Stimulated activated naive CD8-positive, alpha-beta T cell treated with anti-CD3 and anti-CD28 coated beads, Interleukin-15, amount 100 ng/mL, for 72 hours (primary cell): ENCODE results near the gene CRYL1.
"Not testable (repeated sequence)": the region's sequence is repeated elsewhere in the genome, so short reads cannot be mapped to it uniquely, and the experiment has no call there.

Experiments used
- ATAC-seq: fragments of 150-1000 bp; cut with Tn5 transposase; 2 replicates; pipeline ENCODE4 v1.10.0; 2021; ENCODE audit warnings: mild to moderate bottlenecking, moderate library complexity
- DNase-seq, 2 donors: peaks; one replicate each; pipeline ENCODE4 v3.0.0; 2021 to 2022
- H3K27ac Mint-ChIP-seq, 2 donors: one replicate each; pipeline ENCODE4 v1.8.0; 2022; ENCODE audit warnings: mild to moderate bottlenecking in 2 of 2, mixed read lengths in 2 of 2, moderate library complexity in 2 of 2
- H3K27me3 Mint-ChIP-seq: one replicate; pipeline ENCODE4 v1.8.0; 2022; ENCODE audit warnings: mixed read lengths
- H3K4me1 Mint-ChIP-seq: one replicate; pipeline ENCODE4 v1.8.0; 2022; ENCODE audit warnings: mild to moderate bottlenecking, mixed read lengths
- H3K4me3 Mint-ChIP-seq, 2 donors: one replicate each; pipeline ENCODE4 v1.8.0; 2022; ENCODE audit warnings: mild to moderate bottlenecking in 2 of 2, mixed read lengths in 2 of 2, moderate library complexity in 1 of 2
- H3K9me3 Mint-ChIP-seq, 2 donors: one replicate each; pipeline ENCODE4 v1.8.0; 2022; ENCODE audit warnings: mixed read lengths in 2 of 2

The CRYL1 gene

DNA sequence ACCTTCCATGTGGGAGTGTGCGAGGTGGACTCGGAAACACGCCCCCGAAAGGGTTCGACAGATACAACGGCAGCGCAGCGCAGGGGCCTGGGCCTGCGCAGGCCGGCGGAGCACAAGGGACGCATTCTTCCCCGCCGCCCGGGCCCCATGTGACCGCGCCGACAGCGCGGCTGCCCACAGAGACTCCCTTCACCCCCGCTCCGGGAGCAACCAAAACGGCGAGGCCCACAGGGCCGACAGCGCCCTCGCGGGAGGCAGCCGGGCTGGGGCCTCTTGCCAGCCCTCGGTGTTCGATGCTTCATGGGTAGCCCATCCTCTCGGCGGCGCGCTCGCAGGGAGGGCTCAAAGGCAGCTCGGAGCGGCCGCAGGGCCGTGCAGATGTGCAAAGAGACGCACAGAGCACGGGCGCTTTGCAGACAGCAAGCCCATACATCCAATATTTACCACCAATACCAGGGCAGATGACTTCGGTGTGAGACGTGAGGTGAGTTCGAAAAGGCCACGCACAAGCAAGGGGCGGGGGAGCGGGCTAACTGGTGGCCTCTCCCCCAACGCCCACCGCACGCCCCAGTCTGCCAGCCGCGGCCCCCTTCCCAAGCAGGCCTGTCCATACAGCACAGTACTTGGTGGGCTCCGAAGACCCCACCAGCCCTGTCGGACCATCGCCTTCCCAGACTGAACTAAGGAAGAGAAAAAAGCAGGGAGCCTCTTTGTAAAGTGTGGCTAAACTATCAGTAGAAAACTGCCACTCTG is 89.9 kb downstream of the CRYL1 start:
- Mint-ChIP-seq H3K9me3 (peaks cover 0 to 7% of the 10 kb centered on the region in 2 donors), H3K4me1 (peaks cover 5% of the 10 kb centered on the region), H3K27me3 (no peaks in the 10 kb centered on the region), H3K27ac (no peak overlapping the region), H3K4me3 (no peak overlapping the region)
- ATAC-seq, result no peak
- no peak for DNase-seq

DNA sequence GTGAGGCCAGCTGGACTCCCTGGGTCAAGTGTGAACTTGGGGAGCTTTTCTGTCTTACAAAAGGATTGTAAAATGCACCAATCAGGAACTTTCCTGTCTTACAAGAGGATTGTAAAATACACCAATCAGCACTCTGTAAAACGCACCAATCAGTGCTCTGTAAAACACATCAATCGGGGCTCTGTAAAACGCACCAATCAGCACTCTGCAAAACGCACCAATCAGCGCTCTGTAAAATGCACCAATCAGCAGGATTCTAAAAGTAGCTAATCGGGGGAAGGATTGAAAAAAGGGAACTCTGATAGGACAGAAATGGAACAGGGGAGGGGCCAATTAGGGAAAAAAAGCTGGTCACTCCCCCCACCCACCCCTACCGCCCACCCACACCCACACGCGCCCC is 91.4 kb downstream of the CRYL1 start:
- not testable (repeated sequence) for H3K4me3 Mint-ChIP-seq, H3K27me3 Mint-ChIP-seq, DNase-seq, H3K27ac Mint-ChIP-seq, H3K9me3 Mint-ChIP-seq, ATAC-seq, H3K4me1 Mint-ChIP-seq

DNA sequence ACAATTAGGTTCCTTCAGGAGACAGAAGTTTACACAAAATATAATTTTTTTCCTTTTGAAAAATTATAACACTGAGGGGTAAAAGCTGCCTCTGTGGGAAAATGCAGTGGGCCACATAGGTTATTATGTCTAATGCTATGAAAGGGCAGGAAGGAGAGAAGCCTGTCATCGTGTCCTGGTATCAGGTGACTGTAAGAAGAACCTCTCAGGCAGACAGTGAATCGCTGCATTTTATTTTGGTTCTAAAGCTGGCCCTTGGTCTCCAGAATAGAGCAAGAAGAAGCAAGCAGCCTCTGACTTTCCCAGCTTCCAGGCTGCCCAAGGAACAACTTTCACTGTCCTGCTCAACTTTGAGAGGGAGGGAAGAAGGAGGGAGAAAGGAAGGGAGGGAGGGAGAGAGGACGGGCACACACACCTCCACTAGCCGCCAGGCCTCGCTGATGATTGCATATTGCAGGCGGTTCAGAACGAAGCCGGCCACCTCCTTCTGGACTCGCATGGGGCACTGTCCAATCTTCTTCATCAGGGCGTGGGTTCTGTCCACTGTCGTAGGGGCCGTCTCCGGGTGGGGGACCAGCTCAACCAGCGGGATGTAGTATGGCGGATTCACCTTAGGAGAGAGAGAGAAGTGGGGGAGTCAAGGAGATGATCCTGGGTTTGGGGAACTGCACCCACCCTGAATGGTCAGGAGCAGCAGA is 93.8 kb downstream of the CRYL1 start:
- Mint-ChIP-seq H3K27ac (peak overlapping the region in 1 of 2 donors; percentile 21), H3K27me3 (no peaks in the 10 kb centered on the region), H3K4me1 (peaks cover 25% of the 10 kb centered on the region), H3K4me3 (no peak overlapping the region), H3K9me3 (peaks cover 0 to 7% of the 10 kb centered on the region in 2 donors)
- DNase-seq (no peak), ATAC-seq (no peak)

DNA sequence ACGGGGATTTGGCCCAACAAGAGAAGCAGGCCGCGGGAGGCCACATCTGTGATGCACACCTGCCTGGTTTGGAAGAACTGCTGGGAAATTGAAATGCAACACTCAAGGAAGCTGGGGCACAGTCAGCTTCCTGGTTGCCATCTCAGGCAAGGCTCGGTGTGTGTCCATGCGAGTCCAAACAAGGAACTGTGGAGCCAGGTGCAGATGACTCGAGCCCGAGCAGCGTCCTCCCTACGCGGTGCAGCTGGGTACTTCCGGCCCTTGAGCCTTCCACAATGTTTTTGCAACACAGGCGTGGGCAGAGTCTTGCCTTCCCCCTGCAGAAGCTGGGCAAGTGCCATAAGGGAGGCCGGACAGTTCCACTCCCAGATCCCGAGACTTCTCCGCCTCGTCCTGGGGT is 94.6 kb downstream of the CRYL1 start:
- peaks cover 33% of the 10 kb centered on the region for H3K4me1 Mint-ChIP-seq
- ATAC-seq (no peak), DNase-seq (no peak)
- no peak overlapping the region for H3K27ac Mint-ChIP-seq
- H3K4me3 Mint-ChIP-seq, result no peak overlapping the region
- no peaks in the 10 kb centered on the region for H3K27me3 Mint-ChIP-seq
- peaks cover 0 to 7% of the 10 kb centered on the region in 2 donors for H3K9me3 Mint-ChIP-seq

DNA sequence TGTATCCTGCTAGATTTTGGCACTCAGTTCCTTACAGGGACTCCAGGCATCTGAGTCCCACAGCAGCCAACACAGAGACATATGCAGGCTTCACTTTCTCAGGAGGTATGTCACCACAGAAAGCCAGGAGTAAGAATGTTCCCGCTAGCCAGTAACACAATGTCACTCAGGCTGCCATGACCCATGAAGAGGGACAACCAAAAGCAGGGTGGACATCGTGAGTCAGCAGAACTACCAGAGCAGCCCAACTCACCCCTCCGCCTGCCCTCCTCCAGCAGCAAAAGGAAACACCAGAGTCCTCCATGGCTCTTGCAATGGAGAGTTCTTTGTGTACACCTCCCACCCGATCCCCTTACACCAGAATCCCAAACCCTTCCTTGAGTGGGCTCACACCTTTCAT is 95.4 kb downstream of the CRYL1 start:
- ATAC-seq (no peak), DNase-seq (no peak)
- Mint-ChIP-seq H3K27me3 (no peaks in the 10 kb centered on the region), H3K4me3 (no peak overlapping the region), H3K9me3 (peaks cover 0 to 7% of the 10 kb centered on the region in 2 donors), H3K4me1 (peaks cover 41% of the 10 kb centered on the region), H3K27ac (no peak overlapping the region)

DNA sequence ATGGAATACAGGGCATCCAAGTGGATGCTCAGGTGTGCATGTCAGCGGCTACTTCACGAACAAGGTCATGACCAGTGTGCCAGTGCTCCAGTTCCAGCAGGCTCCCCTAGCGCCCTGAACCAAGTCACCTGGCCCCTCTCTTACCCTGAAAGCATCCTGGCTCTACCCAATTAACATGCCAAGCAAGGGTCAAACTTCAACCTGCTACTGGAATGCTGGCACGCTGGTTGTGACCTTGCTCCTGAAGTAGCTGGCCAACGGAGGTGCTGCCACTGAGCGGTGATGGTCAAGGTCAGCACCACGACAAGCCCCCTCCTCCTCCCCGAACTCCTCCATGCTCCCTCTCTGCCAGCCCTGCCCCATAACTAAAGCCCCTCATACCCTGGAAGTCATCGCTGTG is 96.0 kb downstream of the CRYL1 start:
- no peak overlapping the region for H3K27ac Mint-ChIP-seq
- H3K27me3 Mint-ChIP-seq, result no peaks in the 10 kb centered on the region
- DNase-seq (no peak), ATAC-seq (no peak)
- no peak overlapping the region for H3K4me3 Mint-ChIP-seq
- H3K9me3 Mint-ChIP-seq, result peaks cover 0 to 5% of the 10 kb centered on the region in 2 donors
- H3K4me1 Mint-ChIP-seq, result peaks cover 42% of the 10 kb centered on the region

DNA sequence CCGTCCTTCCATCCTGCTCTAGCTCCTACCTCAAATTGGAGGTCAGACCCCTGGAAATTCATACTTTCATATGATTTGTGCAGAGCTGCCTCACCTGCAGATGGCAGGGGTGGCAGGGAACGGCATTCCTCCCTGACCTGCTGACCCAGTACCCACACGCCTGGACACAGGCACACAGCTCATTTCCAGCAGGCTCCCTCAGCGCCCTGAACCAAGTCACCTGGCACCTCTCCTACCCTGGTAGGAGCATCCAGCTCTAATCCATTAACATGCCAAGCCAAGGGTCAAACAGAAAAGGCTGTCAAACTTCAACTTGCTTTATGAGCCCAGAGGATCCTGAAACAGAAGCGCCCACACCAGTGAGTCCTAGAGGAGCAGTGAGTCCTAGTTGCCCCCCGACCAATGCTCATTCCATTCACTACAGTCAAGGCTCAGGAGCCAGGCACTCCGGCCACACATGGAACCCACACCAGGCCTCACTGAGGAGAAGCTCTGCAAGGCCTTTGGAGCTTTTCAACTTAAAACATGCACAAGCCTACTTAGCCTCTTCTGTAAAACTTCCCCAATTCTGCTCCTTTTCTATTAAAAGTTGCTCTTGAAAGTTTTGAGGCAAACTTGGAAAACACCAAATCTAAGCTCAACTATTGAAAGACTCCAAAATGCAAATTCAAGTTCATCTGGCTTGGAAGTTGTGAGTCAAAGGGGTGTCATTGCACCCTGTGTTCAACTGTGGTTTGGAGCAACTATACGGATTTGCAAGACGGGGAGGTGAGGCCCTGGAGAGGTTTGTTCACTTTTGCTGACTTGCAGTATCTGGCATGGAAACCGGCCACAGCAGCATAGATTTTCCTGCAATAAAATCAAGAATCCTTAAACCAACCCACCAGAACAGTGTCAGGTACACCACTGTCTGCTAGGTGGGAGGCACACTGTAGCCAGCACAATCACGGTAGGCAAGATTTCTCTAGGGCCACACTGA is 96.7 kb downstream of the CRYL1 start:
- no peak for DNase-seq
- peak; percentile 81 for ATAC-seq

DNA sequence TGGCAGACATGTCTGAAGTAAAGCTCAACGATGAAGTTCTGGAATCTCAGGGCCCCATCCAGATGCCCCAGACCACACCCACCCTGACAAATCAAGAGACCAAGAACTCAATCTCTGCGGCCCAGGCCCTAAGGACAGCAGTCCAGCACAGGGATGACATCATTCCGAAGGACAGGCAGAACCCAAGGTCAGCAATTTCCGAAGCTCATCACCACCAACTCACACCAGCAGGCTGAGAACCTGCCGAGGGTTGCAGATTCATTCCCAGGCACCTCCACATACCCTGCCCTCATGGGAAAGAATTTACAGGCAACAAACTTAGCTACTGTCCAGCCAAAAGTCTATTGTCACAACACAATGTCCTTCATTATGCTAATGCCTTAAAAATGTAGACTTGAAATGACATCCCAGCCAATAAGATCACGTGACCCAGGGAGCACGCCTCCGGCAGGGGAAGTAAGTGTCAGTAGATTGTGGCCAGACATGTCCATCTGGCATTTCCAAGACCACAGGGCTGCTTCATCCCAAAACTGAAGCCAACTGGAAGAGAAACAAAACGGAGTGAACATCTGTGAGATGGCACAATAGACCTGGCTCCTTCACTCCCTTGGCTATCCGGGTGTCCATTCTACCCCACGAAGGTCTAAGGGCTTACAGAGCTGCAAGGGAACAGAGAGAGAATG is 98.8 kb downstream of the CRYL1 start:
- Mint-ChIP-seq H3K27ac (no peak overlapping the region), H3K9me3 (peaks cover 7 to 9% of the 10 kb centered on the region in 2 donors), H3K4me3 (peak overlapping the region in 1 of 2 donors; percentile 14), H3K4me1 (peaks cover 56% of the 10 kb centered on the region), H3K27me3 (no peaks in the 10 kb centered on the region)
- DNase-seq (no peak), ATAC-seq (no peak)

More for the DNA sequence above, 96.7 kb downstream of the CRYL1 start:
- H3K27ac Mint-ChIP-seq, result no peak overlapping the region
- no peaks in the 10 kb centered on the region for H3K27me3 Mint-ChIP-seq
- no peaks in the 10 kb centered on the region for H3K9me3 Mint-ChIP-seq
- peaks cover 45% of the 10 kb centered on the region for H3K4me1 Mint-ChIP-seq
- H3K4me3 Mint-ChIP-seq, result no peak overlapping the region

DNA sequence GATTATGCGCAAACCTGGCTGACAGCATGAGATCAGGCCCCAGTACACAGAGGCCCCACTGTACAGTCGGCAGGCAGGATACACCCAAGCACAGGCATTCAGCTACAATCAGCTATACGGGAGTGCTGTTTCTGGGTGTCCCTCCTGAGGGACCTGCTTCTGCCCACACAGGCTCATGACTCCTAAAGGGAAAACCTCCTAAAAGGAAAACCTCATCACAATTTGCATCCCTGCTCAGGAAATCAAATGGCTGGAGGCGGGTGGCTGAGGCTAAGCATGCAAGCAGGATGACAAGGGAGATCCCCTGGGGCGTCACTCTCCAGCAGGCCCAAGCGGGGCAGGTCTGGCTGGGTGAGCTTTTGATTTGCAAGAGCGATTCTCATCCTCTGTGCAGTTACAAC is 99.8 kb downstream of the CRYL1 start:
- no peak overlapping the region for H3K4me3 Mint-ChIP-seq
- no peaks in the 10 kb centered on the region for H3K27me3 Mint-ChIP-seq
- DNase-seq (no peak), ATAC-seq (no peak)
- no peak overlapping the region for H3K27ac Mint-ChIP-seq
- peaks cover 7 to 9% of the 10 kb centered on the region in 2 donors for H3K9me3 Mint-ChIP-seq
- peaks cover 64% of the 10 kb centered on the region for H3K4me1 Mint-ChIP-seq

DNA sequence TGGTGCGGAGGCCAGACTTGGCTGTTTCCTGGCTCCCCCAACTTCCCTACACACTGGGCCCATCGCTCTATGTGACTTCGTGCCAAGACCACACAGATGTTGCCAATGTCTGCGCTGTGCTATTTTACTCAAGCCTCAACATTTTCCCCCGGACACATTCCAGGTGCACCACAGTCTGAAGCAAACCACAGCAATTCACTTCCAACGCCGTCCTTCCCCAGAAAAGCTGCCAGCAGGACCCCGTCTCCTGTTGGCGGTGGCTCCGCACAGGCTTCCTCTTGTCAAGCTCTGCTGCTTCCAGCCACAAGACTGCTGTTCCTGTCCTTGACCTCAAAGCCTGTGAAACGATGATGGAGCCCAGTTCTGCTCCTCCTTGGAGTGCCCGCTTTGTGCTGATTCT is 100.7 kb downstream of the CRYL1 start:
- Mint-ChIP-seq H3K27me3 (no peaks in the 10 kb centered on the region), H3K9me3 (peaks cover 7 to 9% of the 10 kb centered on the region in 2 donors), H3K4me1 (peaks cover 73% of the 10 kb centered on the region), H3K4me3 (no peak overlapping the region), H3K27ac (peak overlapping the region in 1 of 2 donors; percentile 20)
- ATAC-seq, result no peak
- DNase-seq, result no peak

DNA sequence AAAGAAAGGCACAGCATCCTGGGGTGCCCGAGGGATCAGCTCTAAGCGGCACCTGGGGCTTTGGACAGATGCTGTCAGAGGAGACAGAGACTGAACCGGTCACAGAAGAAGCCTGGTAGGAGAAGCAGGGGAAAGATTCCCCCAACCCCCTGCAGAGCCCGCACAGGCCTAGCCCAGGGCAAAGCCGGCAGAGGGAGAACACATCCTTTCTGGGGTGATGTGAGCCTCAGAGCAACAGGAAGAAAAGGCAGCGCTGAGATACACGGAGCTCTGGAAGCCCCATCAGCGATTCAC is 101.2 kb downstream of the CRYL1 start:
- no peak overlapping the region for H3K4me3 Mint-ChIP-seq
- H3K27ac Mint-ChIP-seq, result no peak overlapping the region
- H3K27me3 Mint-ChIP-seq, result no peaks in the 10 kb centered on the region
- H3K9me3 Mint-ChIP-seq, result peaks cover 7 to 9% of the 10 kb centered on the region in 2 donors
- no peak for ATAC-seq
- peaks cover 77% of the 10 kb centered on the region for H3K4me1 Mint-ChIP-seq
- no peak for DNase-seq

DNA sequence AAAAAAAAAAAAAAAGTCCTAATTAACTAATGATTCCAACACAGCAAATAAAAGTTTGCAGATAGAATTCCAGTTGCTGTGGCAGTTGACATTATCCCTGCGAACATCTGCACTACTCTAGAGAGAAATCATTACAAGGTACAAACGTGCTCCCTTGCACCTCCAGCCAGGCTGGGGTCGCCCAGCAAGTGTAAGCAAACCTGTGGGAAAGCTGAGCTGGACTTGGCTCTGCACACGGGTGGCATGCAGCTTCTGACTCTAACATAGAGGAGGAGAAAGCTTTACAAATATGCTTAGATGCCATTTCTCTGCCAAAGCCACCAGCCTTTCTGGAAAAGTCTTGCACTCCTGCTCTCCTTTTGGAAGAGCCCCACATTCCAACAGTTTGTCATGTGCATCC is 103.3 kb downstream of the CRYL1 start:
- H3K4me3 Mint-ChIP-seq, result no peak overlapping the region
- ATAC-seq (no peak), DNase-seq (no peak)
- H3K27me3 Mint-ChIP-seq, result no peaks in the 10 kb centered on the region
- H3K27ac Mint-ChIP-seq, result no peak overlapping the region
- H3K9me3 Mint-ChIP-seq, result peaks cover 14 to 18% of the 10 kb centered on the region in 2 donors
- peaks cover 80% of the 10 kb centered on the region for H3K4me1 Mint-ChIP-seq

DNA sequence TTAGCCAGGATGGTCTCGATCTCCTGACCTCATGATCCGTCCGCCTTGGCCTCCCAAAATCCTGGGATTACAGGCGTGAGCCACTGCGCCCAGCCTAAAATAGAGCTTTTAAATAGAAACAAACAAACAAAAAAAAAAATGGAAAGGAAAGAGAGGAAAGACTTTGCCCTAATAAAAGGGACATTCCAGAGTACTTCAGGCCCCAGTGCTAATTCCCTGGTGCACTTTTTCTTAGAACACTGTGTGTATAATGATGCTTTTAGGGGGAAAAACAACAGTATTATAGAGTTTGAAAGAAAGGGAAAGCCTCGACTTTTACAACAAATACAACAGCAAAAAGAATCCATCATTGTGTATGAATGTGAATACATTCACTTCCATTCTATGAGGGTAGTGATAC is 104.7 kb downstream of the CRYL1 start:
- H3K27ac Mint-ChIP-seq, result peak overlapping the region in 1 of 2 donors; percentile 98
- peaks cover 65% of the 10 kb centered on the region for H3K4me1 Mint-ChIP-seq
- ATAC-seq (no peak), DNase-seq (no peak)
- no peaks in the 10 kb centered on the region for H3K27me3 Mint-ChIP-seq
- H3K9me3 Mint-ChIP-seq, result peaks cover 16 to 18% of the 10 kb centered on the region in 2 donors
- H3K4me3 Mint-ChIP-seq, result no peak overlapping the region

DNA sequence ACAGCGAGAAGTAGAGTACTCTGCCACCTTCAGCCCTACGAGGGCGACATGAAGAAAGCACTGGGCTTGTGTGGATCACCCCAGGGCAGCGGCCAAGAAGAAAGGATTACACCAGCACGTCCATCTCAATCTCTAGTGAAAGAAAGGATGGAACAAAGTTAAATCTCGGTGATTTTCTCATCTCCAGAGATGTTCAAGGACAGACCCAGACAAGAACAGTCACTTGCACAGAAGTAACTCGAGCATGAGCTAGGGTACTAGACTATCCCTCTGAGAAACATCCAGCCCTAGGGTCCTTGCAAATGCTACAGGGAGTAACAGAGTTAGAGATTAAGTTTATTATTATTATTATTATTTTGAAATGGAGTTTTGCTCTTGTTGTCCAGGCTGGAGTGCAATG is 106.7 kb downstream of the CRYL1 start:
- H3K27ac Mint-ChIP-seq, result peak overlapping the region in 1 of 2 donors; percentile 82
- peaks cover 18 to 19% of the 10 kb centered on the region in 2 donors for H3K9me3 Mint-ChIP-seq
- H3K4me3 Mint-ChIP-seq, result no peak overlapping the region
- H3K27me3 Mint-ChIP-seq, result no peaks in the 10 kb centered on the region
- H3K4me1 Mint-ChIP-seq, result peaks cover 55% of the 10 kb centered on the region
- no peak for DNase-seq
- no peak for ATAC-seq

DNA sequence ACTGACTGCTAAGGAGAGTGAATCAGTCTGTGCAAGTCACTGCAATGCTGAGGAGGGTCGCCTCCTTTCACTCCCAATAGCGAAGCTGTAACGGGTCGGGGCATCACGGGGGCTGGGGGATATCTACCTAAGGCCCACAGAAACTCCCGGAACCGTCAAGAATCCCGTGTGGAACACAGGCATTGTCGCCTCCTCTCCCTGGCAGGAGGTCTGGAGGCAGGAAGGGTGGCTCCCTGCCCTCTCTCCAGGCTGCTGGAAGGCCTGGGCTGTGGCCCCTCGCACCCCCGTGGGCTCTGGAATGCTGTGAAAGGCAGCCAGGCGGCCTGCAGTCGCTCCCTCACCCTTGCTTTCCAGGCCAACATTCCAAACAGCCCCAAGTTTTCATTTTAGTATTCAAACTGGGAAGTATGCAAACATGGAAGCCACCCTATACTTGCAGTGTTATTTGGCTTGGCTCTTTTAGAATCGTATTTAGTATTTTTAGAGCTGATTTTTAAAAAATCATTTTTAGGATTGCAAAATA is 109.4 kb downstream of the CRYL1 start:
- H3K27me3 Mint-ChIP-seq, result no peaks in the 10 kb centered on the region
- H3K9me3 Mint-ChIP-seq, result peaks cover 9 to 12% of the 10 kb centered on the region in 2 donors
- peaks cover 61% of the 10 kb centered on the region for H3K4me1 Mint-ChIP-seq
- no peak for ATAC-seq
- H3K4me3 Mint-ChIP-seq, result no peak overlapping the region
- DNase-seq, result no peak
- H3K27ac Mint-ChIP-seq, result no peak overlapping the region
